ENCODE data around the gene CFAP52. TPM values are rescaled to one million over a fixed set of nuclear protein-coding genes. Genes with fewer than 3 reads are reported as not detected.

Gene CFAP52
- total RNA-seq, 1 donor: not detected

- no peaks in the 10 kb centered on the region for H3K36me3 ChIP-seq (ENCODE audit: insufficient read depth, low read length)
- H3K27me3 ChIP-seq (ENCODE audit: insufficient read depth, low read length): peaks cover 15% of the 10 kb centered on the region
- no peak overlapping the region for H3K4me2 ChIP-seq (ENCODE audit: insufficient read depth, low read length)
- H3K4me1 ChIP-seq (ENCODE audit: insufficient read depth, low read length): peaks cover 3% of the 10 kb centered on the region
- peak; percentile 52 for DNase-seq (ENCODE audit: insufficient read length, low spot score, missing footprints)
- H3K27ac ChIP-seq (ENCODE audit: low read depth, low read length): no peak overlapping the region
- no peaks in the 10 kb centered on the region for H4K20me1 ChIP-seq (ENCODE audit: insufficient read depth, low read length)
- H2AFZ ChIP-seq (ENCODE audit: low read length): no peak overlapping the region
- H3K9me3 ChIP-seq (ENCODE audit: low read depth, low read length): no peaks in the 10 kb centered on the region
- no peaks in the 10 kb centered on the region for H3K79me2 ChIP-seq (ENCODE audit: insufficient read depth, low read length)
- H3K4me3 ChIP-seq (ENCODE audit: insufficient read depth, low read length): no peak overlapping the region
- no peak for TF ChIP-seq CTCF (IDR thresholded peaks at IDR 0.05; ENCODE audit: extremely low read depth, low read depth, low read length)
Observed at GRCh38 chr17:9643611-9644010, 67.2 kb downstream of the CFAP52 start.

- no peak within 1 kb of the TSS for H3K27ac ChIP-seq (ENCODE audit: low read depth, low read length)
- H3K79me2 ChIP-seq (ENCODE audit: insufficient read depth, low read length): no peaks in the 10 kb centered on the region
- no peaks in the 10 kb centered on the region for H3K9me3 ChIP-seq (ENCODE audit: low read depth, low read length)
- peak within 1 kb of the TSS; percentile 53 for H3K4me3 ChIP-seq (ENCODE audit: insufficient read depth, low read length)
- no peaks in the 10 kb centered on the region for H4K20me1 ChIP-seq (ENCODE audit: insufficient read depth, low read length)
- DNase-seq (ENCODE audit: insufficient read length, low spot score, missing footprints): peak; percentile 78
- no peak for TF ChIP-seq CTCF (IDR thresholded peaks at IDR 0.05; ENCODE audit: extremely low read depth, low read depth, low read length)
- H3K27me3 ChIP-seq (ENCODE audit: insufficient read depth, low read length): peaks cover 15% of the 10 kb centered on the region
- H3K36me3 ChIP-seq (ENCODE audit: insufficient read depth, low read length): no peaks in the 10 kb centered on the region
- peaks cover 3% of the 10 kb centered on the region for H3K4me1 ChIP-seq (ENCODE audit: insufficient read depth, low read length)
- peak within 1 kb of the TSS; percentile 62 for H2AFZ ChIP-seq (ENCODE audit: low read length)
- peak within 1 kb of the TSS; percentile 67 for H3K4me2 ChIP-seq (ENCODE audit: insufficient read depth, low read length)
Observed at GRCh38 chr17:9644910-9645751, 68.7 kb downstream of the CFAP52 start, which contains the start of gene USP43. Gene USP43 (plus strand): TSS chr17:9645517. CDS start chr17:9645633, 116 bp downstream.

GRCh38 chr17:9645851-9646545 is 69.6 kb downstream of the CFAP52 start:
- TF ChIP-seq CTCF (IDR thresholded peaks at IDR 0.05; ENCODE audit: extremely low read depth, low read depth, low read length): no peak
- Histone ChIP-seq H3K36me3 (ENCODE audit: insufficient read depth, low read length) (no peaks in the 10 kb centered on the region), H3K4me2 (ENCODE audit: insufficient read depth, low read length) (no peak overlapping the region), H2AFZ (ENCODE audit: low read length) (no peak overlapping the region), H3K27me3 (ENCODE audit: insufficient read depth, low read length) (peaks cover 15% of the 10 kb centered on the region), H3K27ac (ENCODE audit: low read depth, low read length) (no peak overlapping the region), H3K4me3 (ENCODE audit: insufficient read depth, low read length) (no peak overlapping the region), H3K79me2 (ENCODE audit: insufficient read depth, low read length) (no peaks in the 10 kb centered on the region), H3K4me1 (ENCODE audit: insufficient read depth, low read length) (peaks cover 3% of the 10 kb centered on the region), H4K20me1 (ENCODE audit: insufficient read depth, low read length) (no peaks in the 10 kb centered on the region), H3K9me3 (ENCODE audit: low read depth, low read length) (no peaks in the 10 kb centered on the region)
- DNase-seq (ENCODE audit: insufficient read length, low spot score, missing footprints): no peak

GRCh38 chr17:9646546-9646885 is 70.1 kb downstream of the CFAP52 start:
- no peak for TF ChIP-seq CTCF (IDR thresholded peaks at IDR 0.05; ENCODE audit: extremely low read depth, low read depth, low read length)
- peaks cover 15% of the 10 kb centered on the region for H3K27me3 ChIP-seq (ENCODE audit: insufficient read depth, low read length)
- no peak overlapping the region for H3K4me2 ChIP-seq (ENCODE audit: insufficient read depth, low read length)
- H3K79me2 ChIP-seq (ENCODE audit: insufficient read depth, low read length): no peaks in the 10 kb centered on the region
- no peak overlapping the region for H2AFZ ChIP-seq (ENCODE audit: low read length)
- H3K4me3 ChIP-seq (ENCODE audit: insufficient read depth, low read length): no peak overlapping the region
- H3K4me1 ChIP-seq (ENCODE audit: insufficient read depth, low read length): peaks cover 3% of the 10 kb centered on the region
- DNase-seq (ENCODE audit: insufficient read length, low spot score, missing footprints): no peak
- no peaks in the 10 kb centered on the region for H4K20me1 ChIP-seq (ENCODE audit: insufficient read depth, low read length)
- no peak overlapping the region for H3K27ac ChIP-seq (ENCODE audit: low read depth, low read length)
- H3K36me3 ChIP-seq (ENCODE audit: insufficient read depth, low read length): no peaks in the 10 kb centered on the region
- no peaks in the 10 kb centered on the region for H3K9me3 ChIP-seq (ENCODE audit: low read depth, low read length)

Measured in osteoblast (primary cell).